HG03460 (cell line): ENCODE results near the gene PARVB.

Experiments used
- ATAC-seq: cut with Tn5 transposase; IDR thresholded peaks from one replicate; pipeline ENCODE4 v1.9.1; 2021; ENCODE audit not compliant: unreplicated experiment

PARVB gene, protein sequence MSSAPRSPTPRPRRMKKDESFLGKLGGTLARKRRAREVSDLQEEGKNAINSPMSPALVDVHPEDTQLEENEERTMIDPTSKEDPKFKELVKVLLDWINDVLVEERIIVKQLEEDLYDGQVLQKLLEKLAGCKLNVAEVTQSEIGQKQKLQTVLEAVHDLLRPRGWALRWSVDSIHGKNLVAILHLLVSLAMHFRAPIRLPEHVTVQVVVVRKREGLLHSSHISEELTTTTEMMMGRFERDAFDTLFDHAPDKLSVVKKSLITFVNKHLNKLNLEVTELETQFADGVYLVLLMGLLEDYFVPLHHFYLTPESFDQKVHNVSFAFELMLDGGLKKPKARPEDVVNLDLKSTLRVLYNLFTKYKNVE

DNA sequence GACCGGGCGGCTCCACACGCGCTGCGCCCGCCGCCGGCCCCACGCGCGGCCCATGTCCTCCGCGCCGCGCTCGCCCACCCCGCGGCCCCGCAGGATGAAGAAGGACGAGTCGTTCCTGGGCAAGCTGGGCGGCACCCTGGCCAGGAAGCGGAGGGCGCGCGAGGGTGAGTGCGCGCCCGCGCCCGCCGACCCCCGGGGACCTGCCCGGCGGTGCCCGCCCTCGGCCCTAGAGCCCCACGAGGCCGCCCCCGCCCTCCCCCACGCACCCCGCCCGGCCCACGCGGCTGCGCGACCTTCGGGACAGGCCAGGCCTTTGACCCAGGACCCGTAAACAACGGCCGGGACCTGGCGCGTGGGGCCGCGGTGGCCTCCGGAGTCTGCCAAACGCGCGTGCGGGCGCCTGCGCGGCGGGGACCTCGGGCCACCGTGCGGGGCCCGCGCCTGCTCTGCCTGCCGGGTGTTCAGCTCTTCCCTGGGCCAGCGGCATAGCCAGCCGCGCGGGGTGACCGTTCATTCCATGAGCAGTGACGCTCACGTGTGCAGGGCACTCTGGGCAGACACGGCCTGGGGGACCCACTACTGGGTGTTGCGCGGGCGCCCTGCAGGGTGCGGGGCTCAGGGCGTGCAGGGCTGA lies at the start of gene PARVB:
Gene PARVB, plus strand, starts transcription at position 15 of the 634 bp plus-strand sequence. Its CDS starts 38 bp downstream, at position 53.
- no peak for ATAC-seq

DNA sequence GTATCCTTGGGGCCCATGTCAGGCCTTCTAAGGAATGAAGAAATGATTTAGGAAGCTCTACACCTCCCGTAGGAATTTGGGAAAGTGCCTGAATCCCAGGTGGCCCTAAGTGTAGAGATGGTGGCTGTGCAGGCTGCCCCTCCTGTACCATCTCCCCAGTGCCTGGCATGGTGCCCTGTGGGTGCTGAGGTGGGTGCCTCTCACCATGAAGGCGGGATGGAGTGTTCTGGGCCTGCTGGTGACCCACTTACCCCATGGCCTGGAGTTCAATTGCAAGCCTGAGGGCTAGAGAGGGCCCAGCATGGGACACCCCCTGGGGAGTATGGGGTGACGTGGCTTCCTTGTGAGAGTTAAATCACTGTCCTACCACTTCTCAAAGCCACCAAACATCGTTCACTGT lies 49.1 kb upstream of the PARVB start:
- ATAC-seq, result no peak

- no peak for ATAC-seq
Measured at GRCh38 chr22:43976861-43977795, 47.0 kb upstream of the PARVB start.

DNA sequence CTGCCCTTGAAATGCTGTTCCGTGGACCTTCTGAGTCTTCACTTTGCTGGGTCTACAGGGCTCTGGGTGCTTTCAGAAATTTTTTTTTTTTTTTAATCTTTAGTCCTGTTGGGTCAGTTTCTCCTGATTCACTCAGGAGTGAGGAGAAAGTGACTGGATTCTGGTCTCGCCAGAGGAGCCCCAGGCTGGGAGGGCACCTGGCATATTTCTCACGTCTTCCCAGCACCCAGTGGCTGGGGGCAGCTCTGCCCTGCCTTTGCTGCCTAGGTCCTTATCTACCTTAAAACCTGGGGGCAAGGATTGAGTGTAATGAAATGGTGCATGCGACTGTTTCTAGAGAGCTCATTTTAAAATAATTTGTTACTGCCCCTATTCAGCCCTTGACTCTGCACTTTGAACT lies 45.5 kb upstream of the PARVB start:
- no peak for ATAC-seq

GRCh38 chr22:43980579-43980978 lies 43.5 kb upstream of the PARVB start:
- no peak for ATAC-seq

DNA sequence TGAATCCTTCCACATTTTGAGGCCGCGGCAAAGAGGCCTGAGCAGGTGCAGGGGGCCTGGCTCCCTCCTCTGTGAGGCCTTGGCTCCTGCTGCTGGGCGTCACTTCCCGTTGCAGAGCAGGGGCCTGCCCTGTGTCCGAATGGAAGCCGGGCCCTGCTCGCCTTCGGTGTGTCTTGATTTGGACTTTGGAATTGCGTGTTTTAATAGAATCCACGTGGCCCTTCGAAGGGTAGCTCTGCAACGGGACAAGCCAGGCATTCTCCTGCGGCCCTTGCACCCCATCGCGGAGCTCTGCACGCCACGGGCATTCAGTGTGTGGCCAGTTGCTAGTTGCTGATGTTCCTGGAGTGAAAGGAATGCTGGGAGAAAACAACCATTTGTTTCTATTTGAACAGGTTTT lies 43.1 kb upstream of the PARVB start:
- no peak for ATAC-seq

GRCh38 chr22:43983808-43984207 lies 40.3 kb upstream of the PARVB start:
- ATAC-seq, result no peak

DNA sequence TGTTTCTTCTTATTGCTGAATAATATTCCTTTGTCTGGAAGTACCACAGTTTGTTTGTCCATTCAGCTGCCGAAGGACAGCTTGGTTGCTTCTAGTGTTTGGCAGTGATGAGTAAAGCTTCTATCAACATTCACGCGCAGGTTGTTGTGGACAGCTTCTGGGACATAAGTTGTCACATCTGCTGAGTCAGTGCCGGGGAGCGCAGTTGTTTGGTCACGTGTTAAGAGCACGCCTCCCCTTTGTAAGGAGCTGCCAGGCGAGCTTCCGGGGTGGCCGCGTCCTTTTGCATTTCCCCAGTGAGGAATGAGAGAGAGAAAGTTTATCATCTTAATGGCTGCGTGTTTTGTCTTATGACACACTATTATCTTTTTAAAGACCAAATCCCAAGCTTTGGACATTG lies 38.6 kb upstream of the PARVB start:
- ATAC-seq, result no peak

DNA sequence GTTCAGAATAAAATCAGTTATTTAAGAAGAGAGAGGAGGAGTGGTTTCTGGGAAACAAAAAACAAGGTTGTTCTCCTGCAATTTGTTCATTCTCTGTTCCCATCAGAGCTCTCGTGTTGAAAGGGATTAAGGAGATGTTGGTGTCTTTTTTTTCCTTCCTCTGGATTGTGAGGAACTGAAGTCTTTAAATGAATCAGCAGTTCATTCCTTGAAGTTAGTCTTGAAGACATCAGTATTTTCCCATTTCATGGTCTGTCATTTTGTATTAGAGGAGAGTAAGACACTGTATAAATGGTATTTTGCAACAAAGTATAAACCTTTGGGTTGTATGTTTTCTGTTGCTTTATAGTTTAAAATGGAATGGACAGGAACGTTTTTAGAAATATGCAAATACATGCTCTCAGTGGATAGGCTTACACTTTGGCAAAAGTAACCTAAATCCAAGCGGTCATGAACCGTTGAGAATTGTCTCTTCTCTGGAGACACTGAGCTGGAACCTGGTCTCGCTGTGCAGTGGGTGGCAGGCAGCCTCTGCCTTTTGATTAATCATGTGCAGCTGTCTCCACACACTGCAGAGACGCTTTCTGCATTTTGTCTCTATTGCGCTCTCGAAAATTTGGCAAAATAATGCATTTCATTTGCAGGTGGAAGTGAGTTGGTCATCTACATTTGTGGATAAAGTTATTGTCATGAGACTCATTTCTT lies 35.8 kb upstream of the PARVB start:
- no peak for ATAC-seq

GRCh38 chr22:43988960-43989359 lies 35.1 kb upstream of the PARVB start:
- ATAC-seq, result no peak

- no peak for ATAC-seq
Measured at GRCh38 chr22:43990044-43990443, 34.1 kb upstream of the PARVB start.

DNA sequence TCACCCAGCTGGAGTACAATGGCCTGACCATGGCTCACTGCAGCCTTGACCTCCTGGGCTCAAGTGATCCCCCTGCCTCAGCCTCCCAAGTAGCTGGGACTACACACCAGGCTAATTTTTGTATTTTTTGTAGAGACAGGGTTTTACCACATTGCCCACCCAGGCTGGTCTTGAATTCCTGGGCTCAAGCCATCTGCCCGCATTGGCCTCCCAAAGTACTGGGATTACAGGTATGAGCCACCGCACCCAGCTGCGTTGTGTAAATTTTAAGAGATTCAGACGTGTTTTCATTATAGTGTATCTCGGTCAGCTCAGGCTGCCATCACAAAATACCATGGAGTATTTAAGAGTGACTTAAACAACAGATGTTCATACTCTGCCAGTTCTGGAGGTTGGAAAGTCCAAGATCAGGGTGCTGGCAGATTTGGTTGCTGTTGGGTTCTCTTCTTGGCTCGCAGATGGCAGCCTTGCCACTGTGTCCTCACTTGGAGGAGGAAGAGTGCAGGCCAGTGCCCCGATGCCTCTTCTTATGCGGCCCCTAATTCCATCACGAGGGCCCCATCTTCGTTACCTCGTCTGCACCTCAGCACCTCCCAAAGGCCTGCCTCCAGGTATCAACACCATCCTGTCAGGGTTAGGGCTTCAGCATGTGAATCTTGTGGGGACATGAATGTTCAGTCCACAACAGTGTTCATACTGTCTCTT lies 32.6 kb upstream of the PARVB start:
- ATAC-seq, result no peak

DNA sequence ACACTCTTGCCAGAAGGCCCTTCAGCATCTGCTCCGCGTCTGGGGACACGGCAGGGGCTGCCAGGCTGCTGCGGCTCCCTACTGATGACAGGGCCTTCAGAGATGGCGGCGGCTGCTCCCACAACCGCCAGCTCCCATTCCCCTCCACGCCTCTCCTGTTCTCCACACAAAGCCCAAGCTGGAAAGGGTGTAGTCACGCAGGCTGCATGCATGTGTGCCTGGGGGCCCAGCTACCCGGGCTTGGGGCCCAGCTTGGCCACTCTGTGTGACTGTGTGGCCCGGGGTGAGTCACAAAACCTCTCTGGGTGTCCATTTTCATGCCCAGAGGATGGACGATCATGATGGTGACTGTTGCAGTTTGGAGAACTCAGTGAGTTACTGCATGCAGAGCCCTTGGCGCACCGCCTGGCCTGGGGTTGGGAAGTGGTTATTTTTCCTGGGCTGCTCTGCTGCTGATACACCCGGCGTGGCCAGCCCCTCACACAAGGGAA lies 31.7 kb upstream of the PARVB start:
- no peak for ATAC-seq

DNA sequence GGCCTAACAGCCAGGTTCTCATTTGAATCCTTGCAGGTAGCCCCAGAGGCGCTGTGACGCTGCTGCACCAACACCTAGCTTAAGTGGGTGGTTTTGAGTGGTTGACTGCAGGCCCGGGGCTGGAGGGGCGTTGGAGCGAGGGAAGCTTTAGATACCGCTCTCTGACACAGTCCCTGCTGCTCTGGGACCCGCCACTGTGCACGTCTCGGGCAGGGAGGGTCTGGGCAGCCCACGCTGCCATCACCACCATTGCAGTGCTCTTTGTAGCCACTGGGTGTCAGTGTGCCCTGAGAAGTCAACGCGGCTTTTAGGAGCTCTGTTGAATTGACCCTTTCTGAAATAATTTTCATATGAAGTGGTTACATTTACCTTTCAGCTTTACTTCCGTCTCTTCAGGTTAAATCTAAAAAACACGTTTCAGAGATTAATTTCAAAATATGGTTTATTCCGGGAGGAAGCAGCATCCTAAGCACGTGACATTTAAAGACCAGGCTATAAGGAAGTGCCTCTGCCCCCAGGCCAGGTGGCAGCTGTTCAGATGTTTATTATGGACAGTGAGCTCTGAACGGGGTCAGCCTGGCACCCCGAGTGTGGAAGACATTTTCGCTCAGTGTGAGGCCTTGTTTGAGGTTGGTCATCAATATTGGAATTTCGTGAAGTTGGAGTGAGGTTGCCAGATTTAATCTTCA lies 30.9 kb upstream of the PARVB start:
- ATAC-seq, result no peak

DNA sequence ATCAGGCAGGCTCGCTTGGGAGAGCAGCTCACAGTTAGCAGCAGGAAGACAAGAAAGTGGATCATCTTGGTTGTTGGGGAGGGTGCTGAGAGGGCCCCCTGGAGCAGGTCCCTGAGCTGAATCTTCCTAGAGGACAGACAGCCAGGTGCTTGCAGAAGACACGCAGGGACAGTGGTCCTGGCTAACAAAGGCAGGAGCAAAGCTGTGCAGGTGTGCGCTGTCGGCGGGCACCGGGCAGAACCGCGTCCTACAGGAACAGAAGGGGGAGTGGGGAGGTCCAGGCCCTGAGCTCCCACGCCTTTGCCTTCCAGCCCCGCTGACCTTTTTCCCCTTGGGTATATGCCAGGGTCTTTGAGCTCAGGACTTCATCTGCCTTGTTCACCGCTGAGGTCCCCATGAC lies 30.1 kb upstream of the PARVB start:
- ATAC-seq, result no peak

- ATAC-seq, result no peak
Measured at GRCh38 chr22:43994416-43994815, 29.7 kb upstream of the PARVB start.

- ATAC-seq, result no peak
Measured at GRCh38 chr22:43995057-43995685, 28.9 kb upstream of the PARVB start.

DNA sequence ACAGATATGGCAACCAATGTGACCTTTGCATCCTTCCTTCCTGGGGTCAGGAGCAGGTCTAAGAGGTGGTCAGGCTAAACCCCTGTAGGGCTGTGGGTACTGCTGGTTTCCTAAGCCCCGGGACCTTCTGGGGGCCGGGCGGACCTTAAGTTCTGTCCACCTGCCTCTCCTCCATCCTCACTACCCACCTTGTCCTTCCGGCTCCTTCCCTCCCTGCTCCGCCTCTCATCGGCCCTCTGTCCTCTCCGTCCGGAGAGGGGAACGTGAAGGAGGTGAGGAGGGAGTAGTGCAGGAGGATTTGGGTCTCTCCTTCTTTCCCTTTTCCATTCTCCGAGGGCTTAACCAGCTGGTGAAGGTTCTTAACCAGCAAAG lies 28.3 kb upstream of the PARVB start:
- ATAC-seq, result no peak
